Measurements from ENCODE around the gene HSDL2. TPM values are rescaled to one million over a fixed set of nuclear protein-coding genes. Genes with fewer than 3 reads are reported as not detected.
"Not testable (repeated sequence)": the region's sequence is repeated elsewhere in the genome, so short reads cannot be mapped to it uniquely, and the experiment has no call there.

HSDL2 gene
- total and polyA plus RNA-seq, 2 of the 4 experiments (the other 2 are of a cell fraction) = 17.7 to 65.8 TPM

DNA sequence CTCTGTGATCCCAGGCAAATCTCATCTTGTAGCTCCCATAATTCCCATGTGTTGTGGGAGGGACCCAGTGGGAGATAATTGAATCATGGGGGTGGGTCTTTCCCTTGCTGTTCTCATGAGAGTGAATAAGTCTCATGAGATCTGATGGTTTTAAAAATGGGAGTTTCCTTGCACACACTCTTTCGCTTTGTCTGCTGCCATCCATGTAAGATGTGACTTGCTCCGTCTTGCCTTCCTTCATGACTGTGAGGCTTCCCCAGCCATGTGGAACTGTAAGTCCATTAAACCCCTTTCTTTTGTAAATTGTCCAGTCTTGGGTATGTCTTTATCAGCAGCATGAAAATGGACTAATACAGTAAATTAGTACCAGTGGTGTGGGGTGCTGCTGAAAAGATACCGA, 14.7 kb upstream of the HSDL2 start:
- H4K8ac ChIP-seq (ENCODE audit: low read depth in 2 of 2, low read length in 2 of 2); H2BK5ac ChIP-seq (ENCODE audit: low read depth, low read length, poor library complexity, severe bottlenecking); H2BK120ac ChIP-seq (ENCODE audit: low read depth, low read length); DNase-seq; H2AK5ac ChIP-seq (ENCODE audit: low read depth, low read length); H2AFZ ChIP-seq (replicated peaks; ENCODE audit: low read length, poor library complexity); H2BK15ac ChIP-seq (ENCODE audit: low read depth, low read length); H3K23ac ChIP-seq (ENCODE audit: low read depth, low read length); H4K5ac ChIP-seq (ENCODE audit: low read depth, low read length); dilution Hi-C loops (cut with HindIII; ENCODE audit: low sequenced_read_pairs, unreplicated experiment); H3K4me1 ChIP-seq (ENCODE audit: control insufficient read depth, insufficient read depth, low read length); H3K18ac ChIP-seq (ENCODE audit: low read depth, low read length); H3K9ac ChIP-seq (ENCODE audit: low read depth, low read length); H3K9me1 ChIP-seq (ENCODE audit: insufficient read depth, low read length); H4K91ac ChIP-seq (ENCODE audit: insufficient read depth, low read depth, low read length); H2BK20ac ChIP-seq (ENCODE audit: low read depth, low read length); H3K56ac ChIP-seq (ENCODE audit: extremely low read depth, insufficient read depth, low read length); in situ Hi-C loops (cut with MboI; ENCODE audit: low sequenced_read_pairs); H3K14ac ChIP-seq (replicated peaks; ENCODE audit: low read depth, low read length); H3K36me3 ChIP-seq (ENCODE audit: control insufficient read depth, insufficient read depth, low read length); intact Hi-C loops (cut with micrococcal nuclease); H3K4me2 ChIP-seq (ENCODE audit: low read depth, low read length); BruUV-seq (replicated peaks); ATAC-seq (ENCODE audit: low read depth); H3K4me3 ChIP-seq (ENCODE audit: insufficient read depth, low read depth, low read length); H3K27ac ChIP-seq (ENCODE audit: insufficient read depth, low read length); POLR2A ChIA-PET (ENCODE audit: unreplicated experiment); H2AK9ac ChIP-seq (replicated peaks; ENCODE audit: low read depth, low read length, poor library complexity); H3K4ac ChIP-seq (ENCODE audit: low read depth, low read length); H4K20me1 ChIP-seq (ENCODE audit: insufficient read depth, low read length); H3K9me3 ChIP-seq (ENCODE audit: control insufficient read depth, insufficient read depth, low read length); H3K79me1 ChIP-seq (ENCODE audit: low read depth in 1 of 2, low read length in 2 of 2); CTCF ChIA-PET; H3K27me3 ChIP-seq (ENCODE audit: control insufficient read depth, insufficient read depth, low read length): not testable (repeated sequence)
- WGBS, 2 experiments (ENCODE audit: extremely low coverage in 2 of 2, insufficient read length in 1 of 2) = 100% methylated on average over 1 of the region's 3 CpGs; no CpG with 5 or more reads in 1 of the 2 experiments
